GM04504 (cell line): Measurements from ENCODE around the gene LENG1.
"Not testable (repeated sequence)": the region's sequence is repeated elsewhere in the genome, so short reads cannot be mapped to it uniquely, and the experiment has no call there.

Experiments
- DNase-seq: peaks from one replicate; pipeline ENCODE4 v3.0.0-alpha.2; 2012; ENCODE audit warnings: low read depth

Gene LENG1

DNA sequence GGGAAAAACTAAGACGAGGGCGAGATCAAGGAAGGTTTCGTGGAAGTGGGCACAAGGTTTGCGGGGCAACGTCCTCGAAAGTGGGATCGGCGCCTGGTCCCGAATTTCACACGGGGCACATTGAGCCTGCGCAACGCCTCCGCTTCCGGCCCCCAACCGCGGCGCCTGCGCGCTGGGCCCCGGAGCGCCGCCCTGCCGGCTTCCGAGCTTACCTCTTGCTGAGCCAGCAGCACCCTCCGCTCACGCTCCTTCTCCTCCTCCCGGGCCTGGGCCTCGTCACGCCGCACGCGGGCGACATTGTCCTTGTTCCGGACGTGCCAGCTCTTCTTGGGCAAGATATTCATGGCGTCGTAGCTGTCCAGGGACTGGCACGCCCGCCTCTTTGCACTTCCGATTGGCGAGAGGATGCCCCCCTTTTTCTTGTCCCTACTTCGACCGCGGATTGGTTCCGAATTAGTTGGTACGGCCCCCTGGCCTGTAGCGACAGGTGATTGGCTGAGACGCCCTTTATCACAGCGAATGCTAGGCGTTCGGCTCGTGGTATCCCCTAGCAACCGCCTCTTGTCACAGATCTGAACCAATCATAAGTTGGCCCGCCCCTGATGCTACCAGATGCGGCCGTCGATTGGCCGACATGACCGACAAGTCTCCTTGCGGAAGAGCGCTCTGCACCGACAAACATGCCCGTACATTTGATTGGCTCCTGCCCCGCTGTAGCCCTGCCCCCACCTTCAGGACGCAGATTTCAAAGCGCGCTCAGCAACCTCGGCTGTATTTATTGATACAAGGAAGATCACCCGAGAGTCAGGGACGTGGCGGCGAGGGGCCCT lies at the start of gene LENG1:
TSS of gene LENG1 (minus strand) at position 370 of the 830 bp plus-strand sequence. CDS start at position 344, 26 bp downstream.
- DNase-seq, result peak; percentile 100

DNA sequence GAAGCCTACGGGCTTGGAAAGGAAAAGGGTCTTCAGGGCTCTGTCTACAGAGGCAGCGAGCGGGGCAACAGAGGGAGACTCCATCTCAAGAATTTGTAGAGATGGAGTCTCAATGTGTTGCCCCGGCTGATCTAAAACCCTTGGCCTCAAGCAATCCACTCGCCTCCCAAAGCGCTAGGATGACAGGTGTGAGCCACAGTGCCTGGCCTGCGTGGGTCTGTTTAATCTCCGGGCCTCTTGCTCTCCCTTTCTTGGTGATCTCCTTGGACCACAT lies 49.2 kb upstream of the LENG1 start:
- no peak for DNase-seq

DNA sequence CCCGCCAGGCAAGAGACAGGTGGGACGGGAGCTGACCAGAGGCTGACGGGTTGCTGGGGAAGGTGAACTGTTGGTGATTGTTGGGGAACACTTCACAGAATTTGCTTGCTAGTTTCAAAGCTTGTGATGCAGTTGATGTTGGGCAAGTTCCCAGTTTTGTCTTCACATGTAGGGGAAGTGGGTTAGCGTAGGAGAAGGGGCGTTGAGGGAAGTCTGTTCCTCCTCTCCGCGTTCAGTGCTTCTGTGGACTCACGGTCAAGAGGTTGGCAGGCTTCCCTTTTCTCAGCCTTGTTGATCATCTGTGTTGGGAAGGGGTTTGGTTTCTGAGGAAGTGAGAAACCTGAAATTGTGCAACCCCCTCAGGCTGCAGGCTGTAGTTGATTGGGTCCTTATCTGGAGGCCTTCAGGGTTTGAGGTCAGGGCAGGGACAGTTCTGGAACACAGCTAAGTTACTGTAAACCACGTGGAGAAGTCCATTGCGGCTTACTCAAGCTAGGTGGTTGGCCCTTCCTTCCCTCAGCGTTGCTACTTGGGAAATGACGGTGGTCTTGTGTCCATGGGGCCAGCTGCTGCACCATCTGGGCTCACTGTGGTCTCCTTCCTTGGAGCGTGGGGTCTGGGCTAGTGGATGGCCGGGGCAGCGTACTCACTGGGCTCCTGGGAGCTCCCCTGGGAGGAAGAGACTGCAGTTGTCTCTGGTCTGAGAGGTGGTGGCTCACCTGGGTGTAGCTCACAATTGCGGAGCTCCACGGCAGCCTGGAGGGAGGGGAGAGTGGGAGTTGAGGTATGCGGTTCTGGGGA lies 48.7 kb upstream of the LENG1 start:
- DNase-seq, result no peak

DNA sequence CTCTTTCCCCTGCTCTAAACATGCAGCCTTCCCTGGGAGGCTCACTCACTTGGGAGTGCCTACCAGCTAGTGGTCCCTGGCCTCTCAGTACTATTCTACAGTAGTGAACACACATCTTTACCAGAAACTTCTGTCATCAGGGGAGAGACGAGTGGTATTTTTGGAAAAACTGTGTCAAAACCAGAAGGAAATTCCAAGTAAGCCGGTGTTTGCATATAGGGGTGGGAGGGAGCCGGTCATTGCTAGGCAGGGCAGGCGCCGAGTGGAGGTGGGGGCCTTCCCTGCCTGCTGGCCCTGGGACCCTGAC lies 48.1 kb upstream of the LENG1 start:
- DNase-seq, result no peak

DNA sequence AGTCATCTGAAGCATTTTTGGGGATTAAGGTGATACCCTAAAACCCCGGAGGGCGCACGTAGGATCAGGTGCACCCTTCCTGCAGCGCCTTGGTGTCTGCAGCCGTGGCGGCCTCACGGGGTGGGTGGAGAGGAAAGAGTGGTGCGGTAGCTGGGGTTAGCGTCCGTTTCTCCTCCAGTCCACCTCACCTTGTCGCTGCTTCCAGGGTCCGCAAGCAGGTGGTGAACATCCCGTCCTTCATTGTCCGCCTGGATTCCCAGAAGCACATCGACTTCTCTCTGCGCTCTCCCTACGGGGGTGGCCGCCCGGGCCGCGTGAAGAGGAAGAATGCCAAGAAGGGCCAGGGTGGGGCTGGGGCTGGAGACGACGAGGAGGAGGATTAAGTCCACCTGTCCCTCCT lies 47.7 kb upstream of the LENG1 start:
- DNase-seq, result not testable (repeated sequence)

DNA sequence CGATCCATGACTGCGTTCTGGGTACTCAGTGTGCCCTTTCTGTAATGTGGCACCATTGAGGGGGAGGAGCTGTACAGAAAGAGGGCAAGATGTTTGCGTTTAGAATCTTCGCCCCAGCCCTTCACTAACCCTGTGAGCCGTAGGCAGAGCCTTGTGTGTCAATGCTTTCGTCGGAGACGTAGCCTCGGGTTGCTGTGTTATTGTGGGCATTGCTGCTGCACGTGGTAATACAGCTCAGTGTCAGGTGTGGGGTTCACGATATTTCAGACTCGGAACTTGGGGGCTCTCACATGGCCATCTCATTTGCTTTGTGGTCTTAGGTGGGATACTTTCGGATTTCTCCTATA lies 47.3 kb upstream of the LENG1 start:
- DNase-seq, result no peak

DNA sequence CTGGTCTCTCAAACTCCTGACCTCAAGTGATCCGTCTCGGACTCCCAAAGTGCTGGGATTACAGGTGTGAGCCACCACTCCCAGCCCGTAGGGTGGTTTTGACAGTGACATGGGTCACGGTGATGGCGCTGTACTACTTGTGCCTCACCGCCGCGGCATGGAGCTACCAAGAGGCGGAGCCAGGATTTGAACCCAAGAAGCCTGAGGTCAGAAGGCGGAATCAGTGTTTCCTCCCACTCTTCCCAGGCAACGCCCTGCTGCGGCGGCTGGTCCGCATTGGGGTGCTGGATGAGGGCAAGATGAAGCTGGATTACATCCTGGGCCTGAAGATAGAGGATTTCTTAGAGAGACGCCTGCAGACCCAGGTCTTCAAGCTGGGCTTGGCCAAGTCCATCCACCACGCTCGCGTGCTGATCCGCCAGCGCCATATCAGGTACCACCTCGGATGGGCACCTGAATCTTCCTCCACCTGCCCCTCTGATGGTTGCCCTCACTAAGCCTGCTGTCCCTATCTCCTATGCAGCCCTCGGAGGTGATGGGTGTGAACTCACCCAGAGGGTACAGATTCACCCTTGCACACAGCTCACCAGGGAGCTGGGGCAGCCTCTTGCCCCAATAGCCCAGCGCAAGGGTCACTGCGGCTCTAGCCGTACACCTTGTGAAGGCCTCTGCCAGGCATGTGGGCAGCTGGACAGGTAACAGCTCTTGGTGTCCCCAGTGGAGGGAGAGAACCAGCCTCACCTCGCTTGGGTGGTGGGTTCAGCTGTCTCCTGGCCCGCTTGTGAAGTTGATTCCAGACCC lies 46.7 kb upstream of the LENG1 start:
- DNase-seq, result no peak

DNA sequence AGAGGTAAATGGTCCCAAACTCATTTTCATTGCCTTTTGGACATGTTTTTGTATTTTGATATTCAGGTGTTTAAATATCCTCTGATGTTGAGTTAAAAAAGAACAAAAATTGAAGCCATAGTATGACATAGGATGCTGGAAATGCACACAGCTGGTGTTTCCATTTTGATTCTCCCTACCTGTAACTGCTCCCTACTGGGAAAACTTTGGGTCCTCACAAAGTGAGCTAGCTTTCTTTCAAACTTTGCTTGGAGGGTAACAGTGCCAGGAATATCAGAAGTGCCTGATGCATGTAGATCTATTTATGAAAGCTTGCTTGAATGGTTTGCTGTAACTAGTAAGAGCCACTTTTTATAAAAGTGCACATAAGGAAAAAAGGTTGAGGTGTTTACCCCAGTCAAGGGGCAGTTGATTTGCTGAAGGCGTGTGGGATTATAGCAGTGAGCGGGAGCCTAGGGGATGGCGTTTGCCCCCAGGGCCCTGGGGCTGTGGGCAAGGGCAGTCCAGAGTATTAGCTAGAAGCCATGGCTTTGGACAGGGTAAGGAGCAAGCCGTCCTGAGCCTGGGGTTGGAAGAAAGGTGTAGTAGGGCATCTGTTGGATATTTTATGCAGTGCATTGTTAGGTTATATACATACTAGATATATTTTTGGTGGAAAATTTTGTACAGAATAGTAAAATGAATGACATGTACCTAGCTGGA lies 45.4 kb upstream of the LENG1 start:
- DNase-seq, result no peak

DNA sequence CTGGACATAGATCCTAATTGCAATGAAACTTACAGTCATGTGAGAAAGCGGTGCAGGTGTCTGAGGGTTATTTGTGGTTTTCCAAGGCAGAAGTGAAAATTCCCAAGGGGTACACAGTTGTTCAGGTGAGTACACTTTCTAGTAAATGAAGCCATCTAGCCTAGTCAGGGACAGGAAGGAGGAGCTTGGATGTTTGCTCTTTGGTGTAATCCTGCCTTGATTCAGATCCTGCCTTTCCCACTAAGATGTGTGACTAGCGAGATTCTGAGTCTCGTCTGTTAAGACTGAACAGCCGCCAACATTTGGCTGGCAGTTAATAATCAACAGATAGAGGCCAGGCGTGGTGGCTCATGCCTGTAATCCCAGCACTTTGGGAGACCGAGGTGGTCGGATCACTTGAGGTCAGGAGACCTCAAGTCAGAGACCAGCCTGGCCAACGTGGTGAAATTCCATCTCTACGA lies 43.7 kb upstream of the LENG1 start:
- no peak for DNase-seq

DNA sequence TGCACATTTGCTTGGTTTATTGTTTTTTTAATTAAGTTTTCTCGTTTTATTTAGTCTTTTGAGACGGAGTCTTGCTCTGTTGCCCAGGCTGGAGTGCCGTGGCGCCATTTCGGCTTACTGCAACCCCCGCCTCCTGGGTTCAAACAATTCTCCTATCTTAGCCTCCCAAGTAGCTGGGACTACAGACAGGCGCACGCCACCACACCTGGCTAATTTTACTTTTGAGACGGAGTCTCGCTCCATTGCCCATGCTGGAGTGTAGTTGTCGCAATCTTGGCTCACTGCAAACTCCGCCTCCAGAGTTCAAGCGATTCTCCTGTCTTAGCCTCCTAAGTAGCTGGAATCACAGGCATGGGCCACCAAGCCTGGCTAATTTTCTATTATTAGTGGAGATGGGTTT lies 42.5 kb upstream of the LENG1 start:
- no peak for DNase-seq

DNA sequence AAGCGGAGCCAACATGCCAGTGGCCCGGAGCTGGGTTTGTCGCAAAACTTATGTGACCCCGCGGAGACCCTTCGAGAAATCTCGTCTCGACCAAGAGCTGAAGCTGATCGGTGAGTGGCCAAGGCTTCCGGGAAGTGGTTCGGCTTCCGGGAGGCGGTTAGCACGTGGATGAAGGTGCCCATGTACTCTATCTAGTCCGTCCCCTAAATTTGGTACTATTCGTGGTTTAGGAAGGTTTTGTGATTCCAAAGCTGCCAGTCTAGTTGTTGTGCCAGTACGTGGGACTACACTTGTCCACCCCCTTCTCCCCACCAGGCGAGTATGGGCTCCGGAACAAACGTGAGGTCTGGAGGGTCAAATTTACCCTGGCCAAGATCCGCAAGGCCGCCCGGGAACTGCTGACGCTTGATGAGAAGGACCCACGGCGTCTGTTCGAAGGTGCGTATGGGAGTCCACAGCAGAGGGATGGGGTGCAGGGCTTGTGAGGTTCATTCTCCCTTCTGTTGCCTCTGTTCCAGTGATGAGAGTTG lies 41.7 kb upstream of the LENG1 start:
- no peak for DNase-seq

DNA sequence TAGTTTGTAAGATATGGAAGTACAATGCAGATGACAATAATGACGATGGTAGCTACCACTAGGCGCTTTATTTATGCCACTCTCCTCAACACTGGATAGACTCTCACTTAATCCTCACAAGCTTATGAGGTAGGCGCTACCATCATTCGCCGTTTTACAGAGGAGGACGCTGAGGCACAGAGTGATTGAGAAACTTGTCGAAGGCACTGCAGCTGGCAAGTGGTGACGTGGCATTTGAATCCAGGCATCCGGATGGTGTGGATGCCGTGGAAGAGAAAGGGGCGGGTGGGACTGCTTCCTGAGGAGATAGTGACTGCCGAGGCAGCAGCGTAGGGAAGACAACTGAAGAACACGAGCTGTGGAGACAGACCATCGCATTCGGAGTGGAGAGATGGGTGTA lies 39.9 kb upstream of the LENG1 start:
- no peak for DNase-seq

DNA sequence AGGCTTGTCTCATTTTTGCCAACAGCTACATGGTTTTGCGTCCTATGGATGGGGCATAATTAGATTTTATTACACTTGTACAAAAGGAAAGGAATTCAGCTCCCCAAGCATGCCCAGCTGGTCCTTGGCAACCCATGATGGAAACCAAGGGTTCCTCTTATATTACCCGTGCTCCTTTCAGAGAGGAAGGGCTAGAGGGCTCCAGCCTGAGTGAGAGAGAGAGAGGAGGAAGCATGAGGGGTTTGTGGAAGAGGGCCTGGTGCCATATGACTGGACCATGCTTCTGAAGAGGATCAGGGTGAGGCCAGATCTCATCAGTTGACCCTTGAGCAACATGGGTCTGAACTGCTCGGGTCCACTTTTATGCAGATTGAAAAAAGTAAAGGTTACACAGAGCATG lies 37.6 kb upstream of the LENG1 start:
- no peak for DNase-seq

DNA sequence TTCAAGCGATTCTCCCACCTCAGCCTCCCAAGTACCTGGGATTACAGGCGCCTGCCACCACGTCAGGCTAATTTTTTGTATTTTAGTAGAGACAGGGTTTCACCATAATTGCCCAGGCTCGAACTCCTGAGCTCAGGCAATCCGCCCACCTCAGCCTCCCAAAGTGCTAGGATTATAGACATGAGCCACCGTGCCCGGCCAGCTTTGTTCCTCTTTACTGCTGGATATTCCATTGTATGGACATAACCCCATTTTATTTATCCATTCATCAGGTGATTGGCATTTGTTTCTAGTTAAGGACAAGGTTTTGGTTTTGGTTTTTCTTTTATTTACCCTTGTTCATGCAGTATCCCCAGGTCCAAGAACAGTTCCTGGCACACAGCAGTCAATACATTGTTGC lies 37.0 kb upstream of the LENG1 start:
- no peak for DNase-seq

DNA sequence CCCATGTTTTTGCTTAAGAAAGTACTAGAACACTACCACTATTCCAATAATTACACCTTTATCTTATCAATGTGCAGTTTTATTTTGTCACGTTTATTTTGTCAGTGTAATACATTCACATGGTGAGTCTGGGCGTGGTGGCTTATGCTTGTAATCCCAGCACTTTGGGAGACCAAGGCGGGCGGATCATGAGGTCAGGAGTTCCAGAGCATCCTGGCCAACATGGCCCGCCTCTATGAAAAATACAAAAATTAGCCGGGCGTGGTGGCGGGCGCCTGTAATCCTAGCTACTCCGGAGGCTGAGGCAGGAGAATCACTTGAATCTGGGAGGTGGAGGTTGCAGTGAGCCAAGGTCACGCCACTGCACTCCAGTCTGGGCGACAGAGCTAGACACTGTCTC lies 34.9 kb upstream of the LENG1 start:
- DNase-seq, result not testable (repeated sequence)

DNA sequence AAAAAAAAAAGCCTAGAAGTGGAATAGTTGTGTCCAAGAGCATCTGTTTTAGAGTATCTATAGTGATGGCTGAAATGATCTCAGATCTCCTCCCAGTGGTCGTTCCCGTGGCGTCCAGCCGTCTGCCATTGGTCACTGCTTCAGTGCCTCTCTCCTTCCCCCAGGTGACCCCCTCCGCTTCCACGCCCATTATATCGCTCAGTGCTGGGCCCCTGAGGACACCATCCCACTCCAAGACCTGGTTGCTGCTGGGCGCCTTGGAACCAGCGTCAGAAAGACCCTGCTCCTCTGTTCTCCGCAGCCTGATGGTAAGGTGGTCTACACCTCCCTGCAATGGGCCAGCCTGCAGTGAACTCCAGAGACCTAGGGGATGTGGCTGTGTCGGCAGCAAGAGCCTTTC lies 33.5 kb upstream of the LENG1 start:
- DNase-seq, result no peak

DNA sequence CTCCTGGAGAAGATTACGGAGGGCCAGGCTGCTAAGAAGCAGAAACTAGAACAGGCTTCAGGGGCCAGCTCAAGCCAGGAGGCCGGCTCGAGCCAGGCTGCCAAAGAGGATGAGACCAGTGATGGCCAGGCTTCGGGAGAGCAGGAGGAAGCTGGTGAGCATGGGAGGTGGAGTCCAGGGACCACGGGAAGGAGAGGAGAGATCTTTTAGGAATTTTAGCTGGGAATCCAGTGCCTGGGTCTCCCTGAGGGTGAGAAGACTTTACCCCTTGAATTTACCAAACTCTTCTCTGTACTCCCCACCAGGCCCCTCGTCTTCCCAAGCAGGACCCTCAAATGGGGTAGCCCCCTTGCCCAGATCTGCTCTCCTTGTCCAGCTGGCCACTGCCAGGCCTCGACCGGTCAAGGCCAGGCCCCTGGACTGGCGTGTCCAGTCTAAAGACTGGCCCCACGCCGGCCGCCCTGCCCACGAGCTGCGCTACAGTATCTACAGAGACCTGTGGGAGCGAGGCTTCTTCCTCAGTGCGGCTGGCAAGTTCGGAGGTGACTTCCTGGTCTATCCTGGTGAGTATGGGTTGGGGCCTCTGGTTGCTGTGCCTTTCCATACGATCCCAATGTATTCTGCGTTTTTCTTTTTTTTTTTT lies 32.4 kb upstream of the LENG1 start:
- no peak for DNase-seq

DNA sequence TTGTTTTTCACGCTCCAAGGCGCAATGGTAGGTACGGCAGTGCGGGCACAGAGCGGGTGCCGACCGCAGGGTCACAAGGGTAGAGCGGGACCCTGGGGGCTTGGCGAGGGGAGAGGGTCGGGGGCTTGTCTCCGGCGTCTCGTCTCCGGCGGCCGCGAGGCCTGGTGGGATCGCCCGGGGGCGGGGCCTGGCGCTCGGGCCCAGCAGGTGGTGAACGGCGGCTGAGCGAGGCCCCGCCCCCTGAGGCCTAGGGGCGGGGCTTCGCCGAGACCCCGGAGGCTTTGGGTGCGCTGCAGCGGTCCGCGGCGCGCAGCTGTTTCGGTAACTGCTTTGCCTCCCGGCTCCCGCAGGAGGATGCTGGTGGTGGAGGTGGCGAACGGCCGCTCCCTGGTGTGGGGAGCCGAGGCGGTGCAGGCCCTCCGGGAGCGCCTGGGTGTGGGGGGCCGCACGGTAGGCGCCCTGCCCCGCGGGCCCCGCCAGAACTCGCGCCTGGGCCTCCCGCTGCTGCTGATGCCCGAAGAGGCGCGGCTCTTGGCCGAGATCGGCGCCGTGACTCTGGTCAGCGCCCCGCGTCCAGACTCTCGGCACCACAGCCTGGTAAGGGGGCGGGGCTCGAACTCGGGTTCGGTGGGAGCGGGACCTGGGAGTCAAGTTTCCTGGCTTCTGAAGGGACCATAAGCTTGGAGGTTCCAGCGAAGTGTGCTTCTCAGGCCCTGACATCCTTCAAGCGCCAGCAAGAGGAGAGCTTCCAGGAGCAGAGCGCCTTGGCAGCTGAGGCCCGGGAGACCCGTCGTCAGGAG lies 31.7 kb upstream of the LENG1 start, which contains the start of gene TSEN34:
TSS of gene TSEN34 (plus strand) at position 298 of the 800 bp plus-strand sequence. CDS start at position 355, 57 bp downstream.
- DNase-seq, result peak; percentile 72

DNA sequence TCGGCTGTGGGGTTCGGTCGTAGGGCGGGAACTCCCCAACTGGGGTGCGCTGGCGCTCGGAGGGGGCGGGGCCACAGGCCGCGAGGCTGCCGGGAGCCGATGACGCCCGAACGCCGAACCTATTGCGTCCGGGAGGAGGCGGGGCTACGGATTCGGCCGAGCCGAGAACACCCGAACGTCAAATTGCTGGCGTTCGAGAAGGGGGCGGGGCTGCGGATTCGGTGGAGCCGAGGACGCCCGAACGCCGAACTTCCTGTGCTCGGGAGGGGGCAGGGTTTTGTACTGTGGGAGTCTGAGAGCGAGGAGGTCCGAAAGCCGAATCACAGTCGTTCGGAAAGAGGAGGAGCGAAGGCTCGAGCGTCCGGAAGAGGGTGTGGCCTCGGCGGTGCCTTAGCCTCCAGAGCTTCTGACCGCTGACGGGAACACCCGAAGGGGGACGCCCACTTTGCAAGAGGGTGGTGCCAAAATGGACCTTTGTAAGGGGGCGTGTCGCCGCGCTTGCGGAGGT lies 31.0 kb upstream of the LENG1 start:
- peak; percentile 100 for DNase-seq

DNA sequence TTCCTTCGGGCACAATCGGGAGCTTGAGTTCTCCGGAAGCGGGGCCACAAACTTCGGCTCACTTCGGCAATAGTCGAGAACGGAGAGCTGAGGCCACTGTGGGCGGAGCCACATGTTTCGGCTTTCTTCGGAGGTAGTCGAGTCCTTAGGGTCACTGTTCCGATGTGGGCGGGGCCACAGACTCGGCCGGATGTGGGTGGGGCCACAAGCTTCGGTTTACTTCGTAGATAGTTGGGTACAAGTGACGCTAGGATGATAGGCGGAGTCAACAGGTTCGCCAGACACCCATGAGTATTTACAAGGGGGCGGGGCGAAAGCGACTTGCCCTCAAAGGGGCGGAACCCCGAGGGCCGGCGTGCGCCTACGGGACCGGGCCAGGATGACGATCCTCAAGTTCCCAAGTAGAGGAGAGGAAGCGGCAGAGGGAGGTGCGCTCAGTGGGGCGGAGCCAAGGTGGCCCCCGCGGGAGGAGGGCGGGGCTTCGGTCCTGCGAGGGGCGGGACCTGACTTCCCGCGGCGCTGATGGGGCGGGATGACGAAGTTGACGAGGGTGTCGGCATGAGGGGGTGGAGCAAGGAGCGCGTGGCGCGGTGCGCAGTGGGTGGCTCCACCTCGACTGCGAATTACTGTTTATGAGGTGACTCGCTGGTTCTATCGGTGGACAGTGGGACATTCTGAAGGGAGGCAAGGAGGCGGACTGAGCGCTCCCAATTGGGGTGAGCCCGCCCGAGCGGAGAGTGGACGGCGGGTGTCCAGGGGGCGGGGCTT lies 30.4 kb upstream of the LENG1 start:
- DNase-seq, result peak; percentile 100
